GM13976 (cell line): Measurements from ENCODE around the gene ITGA11.

Source experiments
- DNase-seq: peaks from one replicate; pipeline ENCODE4 v3.0.0; 2012; ENCODE audit warnings: low spot score
- CTCF ChIP-seq: IDR thresholded peaks from 2 replicates; pipeline ENCODE4 v1.5.1; 2012; ENCODE audit warnings: borderline replicate concordance, mild to moderate bottlenecking; ENCODE audit not compliant: insufficient read depth; ENCODE audit errors: extremely low read depth, missing control alignments, control extremely low read depth
- in situ Hi-C: fragments of 300-500 bp; cut with MboI; formaldehyde crosslinking; loops from one replicate; pipeline ENCODE4 v1.12.0; 2022; ENCODE audit warnings: low sequenced_read_pairs, mixed read lengths, inconsistent platforms; ENCODE audit not compliant: unreplicated experiment

Gene ITGA11

GRCh38 chr15:68310804-68311463, 121.0 kb downstream of the ITGA11 start:
- TF ChIP-seq CTCF, result no peak
- peak; percentile 11 for DNase-seq
- in situ Hi-C loops, result loop anchor here (25.0 kb wide), 1 partner anchor 226 kb away; no protein-coding TSS in a partner anchor

GRCh38 chr15:68310178-68310803, 121.7 kb downstream of the ITGA11 start:
- no peak for TF ChIP-seq CTCF
- DNase-seq, result peak; percentile 10
- in situ Hi-C loops, result loop anchor here (25.0 kb wide), 1 partner anchor 227 kb away; no protein-coding TSS in a partner anchor

- no peak for TF ChIP-seq CTCF
- in situ Hi-C loops, result loop anchor here (25.0 kb wide), 1 partner anchor 228 kb away; no protein-coding TSS in a partner anchor
- no peak for DNase-seq
Observed at GRCh38 chr15:68309024-68309423, 122.9 kb downstream of the ITGA11 start.

GRCh38 chr15:68307131-68307928, 124.6 kb downstream of the ITGA11 start:
- no peak for TF ChIP-seq CTCF
- in situ Hi-C loops, result loop anchor here (25.0 kb wide), 1 partner anchor 230 kb away; no protein-coding TSS in a partner anchor
- peak; percentile 26 for DNase-seq

- DNase-seq, result peak; percentile 6
- no peak for TF ChIP-seq CTCF
- in situ Hi-C loops, result loop anchor here (25.0 kb wide), 1 partner anchor 232 kb away; no protein-coding TSS in a partner anchor
Observed at GRCh38 chr15:68305420-68305871, 126.5 kb downstream of the ITGA11 start.
